ENCODE measurements around the gene PRUNE2. TPM values are rescaled to one million over a fixed set of nuclear protein-coding genes. Genes with fewer than 3 reads are reported as not detected.
A peak's percentile ranks its signal among the peaks of the same experiment; 100 is the strongest.

PRUNE2 gene
- total RNA-seq, 1 donor from 2014 or later: 8.7 TPM

DNA sequence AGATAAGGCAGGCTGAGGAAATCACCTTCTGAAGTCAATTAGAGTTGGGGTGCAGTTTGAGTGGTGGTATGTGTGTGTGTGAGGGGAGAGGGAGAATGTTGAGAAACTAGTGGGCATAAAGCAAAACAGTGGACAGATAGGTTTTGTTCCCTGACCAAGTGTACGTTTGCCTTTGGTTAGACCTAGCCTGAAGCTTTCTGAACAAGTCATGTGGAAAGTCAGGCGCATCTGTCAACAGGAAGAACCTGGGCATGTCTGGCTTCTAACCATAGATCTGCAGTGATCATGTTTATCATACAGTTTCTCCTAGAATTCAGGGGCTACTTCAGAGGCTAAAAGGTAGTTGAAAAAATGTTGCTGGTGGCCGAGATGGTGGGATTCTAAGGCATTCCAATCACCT is 284.9 kb downstream of the PRUNE2 start:
- H3K36me3 Mint-ChIP-seq (ENCODE audit: low read depth, unreplicated experiment): no peaks in the 10 kb centered on the region
- no peak overlapping the region for H3K27ac Mint-ChIP-seq (ENCODE audit: unreplicated experiment)
- H4K20me1 ChIP-seq (ENCODE audit: insufficient read depth, low read length): no peaks in the 10 kb centered on the region
- FAIRE-seq (peak; percentile 34), DNase-seq (ENCODE audit: low read depth) (no peak)
- no peaks in the 10 kb centered on the region for H3K9me3 Mint-ChIP-seq (ENCODE audit: unreplicated experiment)
- H3K27me3 ChIP-seq (ENCODE audit: insufficient read depth, low read length): no peaks in the 10 kb centered on the region
- no peaks in the 10 kb centered on the region for H3K4me1 ChIP-seq (ENCODE audit: insufficient read depth, low read length)
- peaks cover 16% of the 10 kb centered on the region for H3K4me1 Mint-ChIP-seq (ENCODE audit: low read depth, unreplicated experiment)
- H3K9ac ChIP-seq (ENCODE audit: low read length): no peak overlapping the region
- no peak overlapping the region for H3K4me3 ChIP-seq (ENCODE audit: insufficient read depth, low read depth, low read length)
- no peak overlapping the region for H3K4me3 Mint-ChIP-seq (ENCODE audit: unreplicated experiment)
- TF ChIP-seq, protein P1, sequence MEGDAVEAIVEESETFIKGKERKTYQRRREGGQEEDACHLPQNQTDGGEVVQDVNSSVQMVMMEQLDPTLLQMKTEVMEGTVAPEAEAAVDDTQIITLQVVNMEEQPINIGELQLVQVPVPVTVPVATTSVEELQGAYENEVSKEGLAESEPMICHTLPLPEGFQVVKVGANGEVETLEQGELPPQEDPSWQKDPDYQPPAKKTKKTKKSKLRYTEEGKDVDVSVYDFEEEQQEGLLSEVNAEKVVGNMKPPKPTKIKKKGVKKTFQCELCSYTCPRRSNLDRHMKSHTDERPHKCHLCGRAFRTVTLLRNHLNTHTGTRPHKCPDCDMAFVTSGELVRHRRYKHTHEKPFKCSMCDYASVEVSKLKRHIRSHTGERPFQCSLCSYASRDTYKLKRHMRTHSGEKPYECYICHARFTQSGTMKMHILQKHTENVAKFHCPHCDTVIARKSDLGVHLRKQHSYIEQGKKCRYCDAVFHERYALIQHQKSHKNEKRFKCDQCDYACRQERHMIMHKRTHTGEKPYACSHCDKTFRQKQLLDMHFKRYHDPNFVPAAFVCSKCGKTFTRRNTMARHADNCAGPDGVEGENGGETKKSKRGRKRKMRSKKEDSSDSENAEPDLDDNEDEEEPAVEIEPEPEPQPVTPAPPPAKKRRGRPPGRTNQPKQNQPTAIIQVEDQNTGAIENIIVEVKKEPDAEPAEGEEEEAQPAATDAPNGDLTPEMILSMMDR (IDR thresholded peaks at IDR 0.05; ENCODE audit: insufficient read depth, low read depth, low read length): no peak
- no peak for TF ChIP-seq EZH2 (IDR thresholded peaks at IDR 0.05; ENCODE audit: insufficient read depth, low read length)
- no peak overlapping the region for H3K27ac ChIP-seq (ENCODE audit: low read depth, low read length)
- H3K79me2 ChIP-seq (ENCODE audit: insufficient read depth, low read length): no peaks in the 10 kb centered on the region
- no peaks in the 10 kb centered on the region for H3K36me3 ChIP-seq (ENCODE audit: insufficient read depth, low read length)
- H3K9me3 ChIP-seq (ENCODE audit: insufficient read depth, low read depth, low read length): no peaks in the 10 kb centered on the region
- no peak overlapping the region for H2AFZ ChIP-seq (ENCODE audit: low read depth, low read length)
- no peaks in the 10 kb centered on the region for H3K27me3 Mint-ChIP-seq (ENCODE audit: low read depth, unreplicated experiment)
- no peak overlapping the region for H3K4me2 ChIP-seq (ENCODE audit: low read length)

DNA sequence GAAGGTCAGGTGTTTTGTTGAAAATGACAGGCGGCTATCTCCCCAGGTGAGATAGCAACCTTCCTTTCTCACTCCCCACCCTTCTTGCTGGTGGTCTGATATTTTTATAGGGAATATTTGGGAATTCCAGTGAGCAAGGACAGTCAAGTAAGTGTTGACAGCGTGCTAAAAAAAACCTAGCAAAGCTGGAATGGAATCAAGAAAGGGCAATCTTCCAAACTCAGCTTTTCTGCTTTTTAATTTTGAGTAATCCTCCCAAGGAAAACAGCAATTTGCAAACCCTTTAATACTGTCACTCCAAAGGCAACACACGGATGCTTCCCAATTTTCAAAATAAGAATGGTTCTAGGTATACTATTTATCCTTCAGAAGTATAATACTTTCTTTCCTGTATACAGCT is 285.3 kb downstream of the PRUNE2 start:
- no peak for DNase-seq (ENCODE audit: low read depth)
- Mint-ChIP-seq H3K36me3 (ENCODE audit: low read depth, unreplicated experiment) (no peaks in the 10 kb centered on the region), H3K27me3 (ENCODE audit: low read depth, unreplicated experiment) (no peaks in the 10 kb centered on the region), H3K4me3 (ENCODE audit: unreplicated experiment) (no peak overlapping the region), H3K9me3 (ENCODE audit: unreplicated experiment) (no peaks in the 10 kb centered on the region), H3K4me1 (ENCODE audit: low read depth, unreplicated experiment) (peaks cover 16% of the 10 kb centered on the region), H3K27ac (ENCODE audit: unreplicated experiment) (no peak overlapping the region)
- no peaks in the 10 kb centered on the region for H4K20me1 ChIP-seq (ENCODE audit: insufficient read depth, low read length)
- no peak overlapping the region for H3K27ac ChIP-seq (ENCODE audit: low read depth, low read length)
- FAIRE-seq: no peak
- no peak overlapping the region for H3K4me3 ChIP-seq (ENCODE audit: insufficient read depth, low read depth, low read length)
- no peak overlapping the region for H3K9ac ChIP-seq (ENCODE audit: low read length)
- H3K27me3 ChIP-seq (ENCODE audit: insufficient read depth, low read length): no peaks in the 10 kb centered on the region
- H3K79me2 ChIP-seq (ENCODE audit: insufficient read depth, low read length): no peaks in the 10 kb centered on the region
- H3K9me3 ChIP-seq (ENCODE audit: insufficient read depth, low read depth, low read length): no peaks in the 10 kb centered on the region
- no peaks in the 10 kb centered on the region for H3K4me1 ChIP-seq (ENCODE audit: insufficient read depth, low read length)
- H3K4me2 ChIP-seq (ENCODE audit: low read length): no peak overlapping the region
- H2AFZ ChIP-seq (ENCODE audit: low read depth, low read length): no peak overlapping the region
- TF ChIP-seq, protein P1 (IDR thresholded peaks at IDR 0.05; ENCODE audit: insufficient read depth, low read depth, low read length): no peak
- TF ChIP-seq EZH2 (IDR thresholded peaks at IDR 0.05; ENCODE audit: insufficient read depth, low read length): no peak
- no peaks in the 10 kb centered on the region for H3K36me3 ChIP-seq (ENCODE audit: insufficient read depth, low read length)

GRCh38 chr9:76619640-76620039 is 286.3 kb downstream of the PRUNE2 start:
- H3K9me3 Mint-ChIP-seq (ENCODE audit: unreplicated experiment): no peaks in the 10 kb centered on the region
- H3K9ac ChIP-seq (ENCODE audit: low read length): no peak overlapping the region
- H3K36me3 Mint-ChIP-seq (ENCODE audit: low read depth, unreplicated experiment): no peaks in the 10 kb centered on the region

More at GRCh38 chr9:76619640-76620039, 286.3 kb downstream of the PRUNE2 start:
- no peak overlapping the region for H3K4me3 ChIP-seq (ENCODE audit: insufficient read depth, low read depth, low read length)
- H3K4me2 ChIP-seq (ENCODE audit: low read length): no peak overlapping the region
- no peak overlapping the region for H3K27ac Mint-ChIP-seq (ENCODE audit: unreplicated experiment)
- FAIRE-seq (peak; percentile 17), DNase-seq (ENCODE audit: low read depth) (no peak)
- H3K4me1 ChIP-seq (ENCODE audit: insufficient read depth, low read length): no peaks in the 10 kb centered on the region
- H3K27ac ChIP-seq (ENCODE audit: low read depth, low read length): no peak overlapping the region
- TF ChIP-seq, protein P1 (IDR thresholded peaks at IDR 0.05; ENCODE audit: insufficient read depth, low read depth, low read length): no peak
- no peak for TF ChIP-seq EZH2 (IDR thresholded peaks at IDR 0.05; ENCODE audit: insufficient read depth, low read length)
- no peak overlapping the region for H2AFZ ChIP-seq (ENCODE audit: low read depth, low read length)
- H3K27me3 ChIP-seq (ENCODE audit: insufficient read depth, low read length): no peaks in the 10 kb centered on the region
- H3K36me3 ChIP-seq (ENCODE audit: insufficient read depth, low read length): no peaks in the 10 kb centered on the region
- no peak overlapping the region for H3K4me3 Mint-ChIP-seq (ENCODE audit: unreplicated experiment)
- no peaks in the 10 kb centered on the region for H3K27me3 Mint-ChIP-seq (ENCODE audit: low read depth, unreplicated experiment)
- peaks cover 16% of the 10 kb centered on the region for H3K4me1 Mint-ChIP-seq (ENCODE audit: low read depth, unreplicated experiment)
- H3K9me3 ChIP-seq (ENCODE audit: insufficient read depth, low read depth, low read length): no peaks in the 10 kb centered on the region
- no peaks in the 10 kb centered on the region for H4K20me1 ChIP-seq (ENCODE audit: insufficient read depth, low read length)
- H3K79me2 ChIP-seq (ENCODE audit: insufficient read depth, low read length): no peaks in the 10 kb centered on the region
